Activated effector memory CD4-positive, alpha-beta T cell treated with anti-CD3 and anti-CD28 coated beads, Interleukin-2, amount 50 U/mL, for 16 hours (primary cell): Measurements from ENCODE around the gene CRISPLD2.

ENCODE experiments used
- DNase-seq: peaks from one replicate; pipeline ENCODE4 v3.0.0-alpha.2; 2020

Gene CRISPLD2, protein sequence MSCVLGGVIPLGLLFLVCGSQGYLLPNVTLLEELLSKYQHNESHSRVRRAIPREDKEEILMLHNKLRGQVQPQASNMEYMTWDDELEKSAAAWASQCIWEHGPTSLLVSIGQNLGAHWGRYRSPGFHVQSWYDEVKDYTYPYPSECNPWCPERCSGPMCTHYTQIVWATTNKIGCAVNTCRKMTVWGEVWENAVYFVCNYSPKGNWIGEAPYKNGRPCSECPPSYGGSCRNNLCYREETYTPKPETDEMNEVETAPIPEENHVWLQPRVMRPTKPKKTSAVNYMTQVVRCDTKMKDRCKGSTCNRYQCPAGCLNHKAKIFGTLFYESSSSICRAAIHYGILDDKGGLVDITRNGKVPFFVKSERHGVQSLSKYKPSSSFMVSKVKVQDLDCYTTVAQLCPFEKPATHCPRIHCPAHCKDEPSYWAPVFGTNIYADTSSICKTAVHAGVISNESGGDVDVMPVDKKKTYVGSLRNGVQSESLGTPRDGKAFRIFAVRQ

DNA sequence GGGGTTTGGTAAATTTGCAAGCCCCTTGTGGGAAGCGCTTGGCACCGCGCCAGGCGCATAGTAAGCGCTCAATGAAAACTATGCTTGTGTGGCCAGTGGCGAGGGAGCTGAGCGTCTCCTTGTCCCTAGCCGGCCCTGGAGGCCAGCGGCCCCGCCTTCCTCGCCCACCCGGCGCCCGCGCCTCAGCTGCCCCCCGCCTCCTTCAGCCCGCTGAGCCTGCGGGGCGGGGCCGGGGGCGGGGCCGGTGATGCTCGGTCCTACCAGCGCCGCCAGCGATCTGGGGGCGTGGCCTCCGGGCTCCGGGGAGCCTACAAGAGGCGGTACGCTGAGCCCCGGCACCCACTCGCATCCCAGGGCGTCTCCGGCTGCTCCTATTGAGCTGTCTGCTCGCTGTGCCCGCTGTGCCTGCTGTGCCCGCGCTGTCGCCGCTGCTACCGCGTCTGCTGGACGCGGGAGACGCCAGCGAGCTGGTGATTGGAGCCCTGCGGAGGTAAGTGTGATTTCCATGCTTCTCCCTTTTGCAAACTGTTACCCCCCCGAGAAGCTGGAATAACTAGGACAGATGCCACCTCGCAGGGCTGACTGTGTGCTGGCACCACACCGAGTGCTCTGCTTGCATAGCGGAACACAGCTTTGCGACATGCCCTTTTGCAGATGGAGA, at the start of gene CRISPLD2:
TSS of gene CRISPLD2 (plus strand) at position 342 of the 661 bp plus-strand sequence. CDS start 18,511 bp downstream, outside the sequence.
- DNase-seq: peak; percentile 94

DNA sequence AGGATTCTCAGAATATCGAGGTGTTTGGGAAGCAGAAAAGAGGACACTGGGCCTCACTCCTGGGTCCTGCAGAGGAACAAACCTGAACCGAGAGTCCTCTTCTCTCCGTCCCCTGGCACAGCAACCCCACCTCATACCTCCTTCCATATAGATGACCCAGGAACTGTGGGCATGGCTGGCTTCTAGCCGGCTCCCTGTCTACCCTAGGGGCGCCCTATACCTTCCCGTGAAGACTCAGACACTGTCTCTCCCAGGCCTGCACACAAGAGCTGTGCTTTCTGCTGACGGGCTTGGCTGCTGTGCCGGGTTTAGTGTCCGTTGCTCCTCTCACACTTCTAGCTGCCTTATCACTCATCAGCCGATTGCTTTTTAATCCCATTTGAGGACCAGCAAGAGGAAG, 46.5 kb upstream of the CRISPLD2 start:
- no peak for DNase-seq

DNA sequence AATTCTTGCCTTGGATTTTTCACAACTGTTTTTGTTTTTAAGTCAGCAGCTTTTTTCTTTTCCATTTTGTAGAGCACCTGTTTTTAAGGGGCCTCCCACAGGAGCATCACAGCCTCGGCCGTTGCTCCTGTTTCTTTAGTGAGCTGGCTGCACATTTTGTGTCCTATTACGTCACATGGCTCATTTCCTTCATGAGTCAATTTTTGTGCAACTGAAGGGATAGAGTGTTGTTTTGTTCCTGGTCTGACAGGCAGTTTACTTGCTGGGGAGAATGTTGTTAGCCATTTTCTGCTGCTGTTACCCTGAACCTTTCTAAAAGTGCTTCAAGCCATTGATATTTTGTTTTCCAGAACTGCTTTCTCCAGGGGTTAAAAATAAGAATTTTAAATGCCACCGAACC, 45.0 kb upstream of the CRISPLD2 start:
- no peak for DNase-seq

DNA sequence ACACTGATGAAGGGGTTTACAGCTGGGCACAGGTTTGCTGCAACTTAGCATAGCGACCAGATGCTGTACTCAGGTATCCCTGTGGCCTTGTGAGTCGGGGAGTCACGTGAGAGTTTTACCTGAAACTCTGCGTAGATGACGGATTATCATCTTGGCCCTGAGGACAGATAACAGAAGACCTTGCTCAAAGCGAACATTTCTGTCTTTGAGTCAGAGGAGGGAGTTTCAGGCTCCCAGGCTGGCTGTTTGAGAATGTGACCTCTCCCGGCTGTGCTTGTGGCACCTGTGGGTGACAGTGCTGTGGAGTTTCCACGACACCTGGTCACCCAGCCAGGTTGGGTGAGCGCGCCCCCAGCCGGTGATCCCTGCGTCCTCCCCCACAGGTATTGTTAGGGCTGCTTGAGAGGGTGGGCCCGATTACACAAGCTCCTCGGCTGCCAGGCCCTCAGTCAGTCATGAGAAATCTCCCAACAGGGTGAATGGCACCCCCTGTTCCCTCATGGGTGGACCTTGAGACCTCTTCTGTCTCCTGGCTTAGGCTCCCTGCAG, 44.4 kb upstream of the CRISPLD2 start:
- no peak for DNase-seq

DNA sequence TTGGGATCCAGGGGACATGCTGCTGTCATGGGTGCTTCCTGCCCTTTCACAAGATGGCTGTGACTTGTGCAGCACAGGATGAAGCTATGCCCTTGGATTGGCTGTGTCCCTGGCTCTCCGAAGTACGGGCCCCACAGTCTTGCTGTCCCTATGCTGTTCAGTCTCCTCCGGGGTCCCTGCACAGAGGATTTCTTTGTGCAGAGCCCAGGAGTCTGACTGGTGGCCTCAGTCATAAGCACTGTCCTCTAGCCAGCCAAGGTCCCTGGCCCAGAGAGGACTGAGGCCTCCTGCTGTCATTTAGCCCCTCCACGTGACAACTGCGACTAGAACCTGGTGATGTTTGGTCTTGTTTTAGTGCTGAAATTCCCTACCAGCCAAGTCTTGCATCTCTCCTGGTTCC, 42.4 kb upstream of the CRISPLD2 start:
- DNase-seq: no peak

DNA sequence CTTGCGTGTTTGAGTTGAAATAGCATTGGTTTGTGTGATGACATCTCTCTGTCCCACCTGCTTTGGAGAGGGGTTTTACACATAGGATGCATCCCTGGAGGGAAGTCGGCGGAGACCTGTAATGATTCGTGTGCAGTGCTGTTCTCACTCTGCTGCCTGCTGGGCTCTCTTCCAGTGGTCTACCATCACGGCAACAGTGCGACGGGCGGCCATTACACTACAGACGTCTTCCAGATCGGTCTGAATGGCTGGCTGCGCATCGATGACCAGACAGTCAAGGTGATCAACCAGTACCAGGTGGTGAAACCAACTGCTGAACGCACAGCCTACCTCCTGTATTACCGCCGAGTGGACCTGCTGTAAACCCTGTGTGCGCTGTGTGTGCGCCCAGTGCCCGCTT, 41.1 kb upstream of the CRISPLD2 start:
- DNase-seq: no peak

DNA sequence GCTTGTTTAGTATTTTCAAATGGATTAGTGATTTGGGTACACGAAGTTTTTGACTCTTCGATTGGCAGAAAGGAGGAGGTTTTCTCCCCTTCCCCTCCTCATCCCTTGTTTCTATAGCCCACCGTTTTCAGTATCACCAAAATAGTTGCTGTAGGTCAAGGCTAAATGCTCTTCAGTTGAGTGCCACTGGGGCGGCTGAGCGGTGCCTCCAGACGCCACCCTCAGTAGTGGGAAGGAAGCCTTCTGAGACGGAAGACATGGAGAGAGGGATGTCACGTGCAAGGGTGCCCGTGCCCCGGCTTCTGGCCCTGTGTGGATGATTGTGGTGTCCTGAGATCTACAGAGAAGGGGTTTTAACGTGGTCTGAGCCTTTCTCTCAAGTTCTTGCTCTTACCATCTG, 39.7 kb upstream of the CRISPLD2 start:
- no peak for DNase-seq

DNA sequence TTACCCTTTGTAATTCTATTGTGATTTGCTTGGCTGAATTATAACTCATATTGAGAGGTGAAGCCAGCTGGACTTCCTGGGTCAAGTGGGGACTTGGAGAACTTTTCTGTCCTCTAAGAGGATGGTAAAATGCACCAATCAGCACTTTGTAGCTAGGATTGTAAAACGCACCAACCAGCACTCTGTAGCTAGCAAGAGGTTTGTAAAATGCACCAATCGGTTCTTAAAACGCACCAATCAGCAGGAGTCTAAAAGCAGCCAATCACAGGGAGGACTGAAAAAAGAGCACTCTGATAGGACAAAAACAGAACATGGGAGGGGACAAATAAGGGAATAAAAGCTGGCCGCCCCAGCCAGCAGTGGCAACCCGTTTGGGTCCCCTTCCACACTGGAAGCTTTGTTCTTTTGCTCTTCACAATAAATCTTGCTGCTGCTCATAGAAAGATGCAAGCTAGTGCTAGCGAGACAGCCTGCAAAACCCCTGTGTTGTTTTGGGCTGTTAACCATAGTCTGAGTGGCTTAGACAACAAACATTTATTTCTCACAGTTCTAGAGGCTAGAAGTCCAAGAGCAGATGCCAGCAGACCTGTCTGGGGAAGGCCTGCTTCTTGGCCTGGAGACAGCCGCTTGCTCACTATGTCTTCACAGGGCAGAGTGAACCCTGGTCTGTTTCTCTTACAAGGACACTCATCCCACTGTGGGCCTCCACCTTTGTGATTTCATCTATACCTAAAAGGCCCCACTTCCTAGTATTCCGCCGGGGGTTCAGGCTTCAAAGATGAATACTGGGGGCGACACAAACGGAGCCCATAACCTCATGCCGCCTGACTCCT, 39.0 kb upstream of the CRISPLD2 start:
- DNase-seq: no peak

DNA sequence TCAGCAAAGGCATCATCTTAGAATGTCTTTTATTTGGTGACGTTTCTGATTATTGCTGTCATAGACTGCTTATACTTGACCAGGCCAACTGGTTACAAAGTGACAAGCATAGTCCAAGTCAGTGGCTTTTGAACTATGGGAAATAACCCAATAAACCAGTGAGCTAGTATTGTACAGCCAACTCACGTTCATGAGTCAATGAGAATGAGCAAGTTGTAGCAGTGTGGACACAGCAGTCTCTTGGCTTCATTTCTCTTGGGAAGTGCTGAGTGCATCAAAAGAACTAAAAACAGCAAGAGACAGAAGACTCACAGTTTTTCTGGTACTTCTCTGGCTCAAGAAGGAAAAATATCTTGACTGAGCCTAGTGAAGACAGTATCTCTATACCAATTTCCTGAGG, 36.9 kb upstream of the CRISPLD2 start:
- no peak for DNase-seq

DNA sequence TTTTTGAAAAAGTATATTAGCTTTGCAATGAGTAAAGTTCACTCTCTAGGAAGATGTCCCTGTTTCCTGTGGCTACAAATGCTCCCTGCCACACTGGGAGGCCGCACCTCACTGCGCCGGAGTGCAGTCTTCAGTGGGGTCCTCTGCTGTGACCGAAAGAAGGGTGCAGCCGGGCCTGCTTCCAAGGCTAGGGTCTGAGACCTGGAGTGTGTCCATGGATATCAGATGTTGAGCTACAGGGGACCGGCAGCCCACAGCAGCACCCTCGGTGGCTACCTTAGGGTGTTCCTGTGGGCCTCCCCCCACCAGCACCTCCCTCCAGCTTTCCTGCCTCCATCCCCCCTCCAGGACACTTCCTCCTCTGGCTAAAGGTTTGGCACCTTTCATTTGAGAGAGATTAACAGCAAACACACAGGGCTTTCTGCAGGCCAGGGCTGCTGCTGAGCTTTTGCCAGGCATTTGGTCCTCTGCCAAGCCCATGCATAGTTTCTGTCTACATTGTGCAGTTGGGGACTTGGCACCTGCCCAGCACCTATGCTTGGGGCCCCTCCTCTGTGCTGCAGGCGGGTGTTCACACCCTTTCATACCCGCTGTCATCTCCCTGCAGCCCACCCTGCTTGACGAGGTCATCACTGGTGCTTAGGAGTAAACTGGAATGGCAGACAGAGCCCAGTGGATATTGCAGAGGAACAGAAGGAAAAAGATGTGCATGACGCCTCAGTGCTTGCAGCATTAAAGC, 33.8 kb upstream of the CRISPLD2 start:
- DNase-seq: no peak

DNA sequence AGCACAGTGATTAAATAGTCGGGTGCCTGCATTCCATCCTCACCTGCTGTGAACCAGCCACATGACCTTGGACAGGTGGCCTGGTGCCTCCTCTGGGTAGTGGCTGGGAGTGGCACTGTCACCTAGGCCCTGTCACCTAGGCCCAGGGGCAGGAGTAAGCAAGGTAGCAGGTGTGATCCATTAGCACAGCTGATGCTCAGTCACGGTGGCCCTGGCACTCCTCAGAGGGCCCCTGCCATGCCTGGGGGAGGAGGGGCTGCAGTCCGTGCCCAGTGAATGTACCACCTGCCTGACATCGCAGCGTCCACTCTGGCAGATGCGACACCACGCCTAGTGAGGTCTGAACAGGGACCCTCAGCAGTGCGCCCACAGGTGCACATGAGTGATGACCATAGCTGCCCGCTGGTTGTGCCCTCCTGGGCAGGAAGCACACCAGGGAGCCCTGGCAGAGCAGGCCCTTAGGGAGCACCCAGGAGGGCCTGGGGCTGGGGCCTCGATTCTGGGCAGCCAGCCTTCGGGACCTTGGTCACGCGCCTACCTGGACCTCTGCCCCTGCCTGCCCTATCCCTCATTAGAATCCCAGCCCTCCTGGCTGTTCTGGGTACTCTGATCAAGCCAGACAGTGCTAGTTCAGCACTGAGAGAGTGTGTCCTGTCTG, 33.1 kb upstream of the CRISPLD2 start:
- DNase-seq: no peak

DNA sequence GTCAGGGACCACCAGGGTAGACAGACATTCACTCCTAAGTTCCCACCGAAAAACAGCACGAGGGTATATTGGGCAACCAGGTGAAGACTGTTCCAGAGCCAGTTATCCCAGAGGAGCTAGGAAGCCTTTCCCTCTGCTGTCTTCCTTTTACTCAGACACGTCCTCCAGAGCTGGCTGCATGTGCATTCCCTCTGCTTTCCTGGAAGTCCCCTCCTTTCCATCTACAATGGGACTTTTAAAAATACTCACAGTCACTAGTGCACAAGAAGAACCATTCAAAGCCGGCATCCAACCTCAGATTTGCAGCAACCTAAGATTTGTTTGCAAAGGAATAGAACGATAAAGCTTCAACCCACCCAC, 32.5 kb upstream of the CRISPLD2 start:
- no peak for DNase-seq

DNA sequence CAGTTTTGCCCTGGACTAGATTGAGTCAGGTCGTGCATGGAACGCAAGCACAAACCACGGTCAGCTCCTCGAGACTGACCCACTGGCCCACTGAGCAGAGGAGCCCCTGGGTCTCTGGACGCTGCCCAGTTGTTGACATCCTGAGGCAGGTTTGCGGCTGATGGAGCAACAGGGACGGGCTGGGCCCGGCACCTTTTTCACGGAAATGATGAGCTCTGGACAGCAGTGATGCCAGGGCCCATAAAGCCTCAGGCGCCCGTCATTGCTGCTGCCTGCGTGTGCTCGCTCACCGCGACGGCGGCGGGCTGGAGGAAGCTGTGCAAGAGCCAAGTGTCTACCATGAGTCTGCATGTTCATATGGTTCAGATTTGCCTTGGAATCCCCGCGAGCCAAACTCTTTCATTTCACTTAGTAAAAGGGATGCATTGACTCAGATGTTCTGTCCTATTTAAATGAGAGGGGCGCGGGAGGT, 30.8 kb upstream of the CRISPLD2 start:
- no peak for DNase-seq

DNA sequence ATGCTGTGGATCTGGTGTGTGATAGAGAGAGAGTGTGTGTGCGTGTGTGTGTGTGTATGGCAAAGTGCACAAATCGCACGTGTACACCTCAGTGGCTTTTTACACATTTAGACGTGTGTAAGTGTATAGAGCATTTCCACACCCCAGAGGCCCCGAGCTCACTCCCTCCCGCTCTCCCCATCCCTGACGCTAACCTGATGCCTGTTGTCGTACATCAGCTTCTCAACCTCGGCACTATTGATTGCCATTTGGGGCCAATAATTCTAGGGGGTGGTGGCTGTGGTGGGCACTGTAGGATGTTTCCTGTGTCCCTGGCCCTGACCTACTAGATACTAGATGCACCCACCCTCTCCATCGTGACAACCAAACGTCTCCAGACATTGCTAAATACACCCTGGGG, 30.4 kb upstream of the CRISPLD2 start:
- no peak for DNase-seq

DNA sequence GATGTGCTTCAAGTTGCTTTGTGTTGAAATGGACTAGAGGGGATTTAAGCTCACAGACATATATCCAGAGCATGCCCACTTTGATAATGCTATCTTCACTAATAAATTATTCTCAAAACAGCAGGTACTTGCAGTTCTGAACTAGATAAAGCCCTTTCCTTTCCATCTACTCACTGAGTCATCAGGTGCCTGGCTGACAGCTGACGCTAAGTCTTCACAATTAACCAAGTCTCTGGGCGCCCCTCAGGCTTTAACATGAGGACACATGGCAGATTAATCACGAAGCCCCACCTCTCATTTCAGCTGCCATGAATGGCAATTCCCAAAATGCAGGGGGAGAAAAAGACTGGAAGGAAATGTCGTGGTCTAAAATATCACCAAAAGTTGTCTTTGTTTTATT, 29.5 kb upstream of the CRISPLD2 start:
- DNase-seq: no peak

DNA sequence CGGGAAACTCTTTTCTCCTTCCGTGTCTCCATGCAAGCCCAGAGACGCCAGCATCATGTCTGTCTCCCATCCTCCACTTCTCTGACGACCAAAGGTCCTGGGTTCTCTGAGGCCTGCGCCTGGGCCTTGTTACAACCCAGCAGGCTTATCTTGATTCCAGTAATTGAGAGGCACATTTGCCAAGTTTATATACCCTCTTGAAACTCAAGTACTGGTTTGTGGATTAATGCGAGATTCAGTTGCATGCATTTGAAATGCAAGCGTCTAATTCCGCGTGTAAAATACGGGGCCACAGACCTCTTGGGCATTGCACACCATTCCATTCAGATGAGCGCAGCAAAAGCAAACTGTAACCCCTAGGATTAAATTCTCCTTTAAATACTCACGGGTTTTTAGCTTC, 28.7 kb upstream of the CRISPLD2 start:
- no peak for DNase-seq

DNA sequence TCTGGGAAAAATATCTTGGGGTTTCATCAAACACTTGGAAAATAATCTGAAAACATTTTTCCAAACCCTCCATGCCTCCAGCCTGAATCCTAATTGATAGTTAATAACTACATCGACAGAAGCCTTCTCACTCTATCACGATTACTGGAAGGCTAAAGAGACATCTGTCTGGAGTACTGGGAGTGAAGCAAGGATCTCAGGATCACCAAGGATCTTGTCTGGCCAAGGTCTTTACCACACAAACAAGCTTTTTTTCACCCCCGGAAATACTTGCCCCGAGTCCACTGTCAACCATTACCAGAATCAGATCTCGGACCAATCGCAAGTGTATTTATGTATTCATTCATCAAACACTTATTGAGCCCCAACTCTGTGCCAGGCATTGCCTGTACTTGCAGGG, 28.3 kb upstream of the CRISPLD2 start:
- DNase-seq: no peak

DNA sequence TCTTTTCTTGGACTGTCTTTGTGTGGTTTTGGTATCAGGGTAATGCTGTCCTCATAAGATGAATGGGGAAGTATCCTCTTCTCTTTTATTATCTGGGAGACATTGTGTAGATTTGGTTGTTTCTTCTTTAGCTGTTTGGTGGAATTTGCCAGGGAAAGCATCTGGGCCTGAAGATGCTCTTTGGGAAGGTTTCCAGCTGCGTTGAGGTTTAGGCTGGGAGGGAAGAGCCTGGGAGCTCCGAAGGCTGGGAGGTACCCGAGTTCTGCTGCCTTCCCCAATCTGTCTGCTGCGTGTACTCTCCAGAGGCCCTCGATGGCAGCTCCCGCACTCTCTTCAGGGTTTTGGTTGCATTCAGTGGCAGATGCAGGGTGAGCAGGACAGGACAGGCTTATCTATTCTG, 25.6 kb upstream of the CRISPLD2 start:
- DNase-seq: no peak

DNA sequence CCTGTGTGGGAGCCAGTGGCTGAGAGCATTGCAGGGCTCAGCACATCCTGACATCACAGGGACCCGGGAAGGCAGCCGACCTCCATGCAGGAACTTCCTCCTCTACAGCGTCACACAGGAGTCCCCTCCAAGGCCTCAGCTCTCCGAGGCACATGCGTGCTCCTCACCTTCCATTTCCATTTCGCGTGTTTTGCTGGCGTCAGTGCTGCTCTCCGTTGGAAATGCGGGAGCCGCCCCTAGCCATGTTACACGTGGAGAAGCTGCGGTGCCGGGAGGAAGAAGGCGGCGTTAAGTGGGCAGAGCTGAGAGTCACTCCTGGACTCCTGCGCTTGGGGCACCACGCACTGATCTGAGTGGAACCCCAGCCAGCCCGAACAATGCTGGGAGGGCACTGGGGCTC, 25.2 kb upstream of the CRISPLD2 start:
- no peak for DNase-seq

DNA sequence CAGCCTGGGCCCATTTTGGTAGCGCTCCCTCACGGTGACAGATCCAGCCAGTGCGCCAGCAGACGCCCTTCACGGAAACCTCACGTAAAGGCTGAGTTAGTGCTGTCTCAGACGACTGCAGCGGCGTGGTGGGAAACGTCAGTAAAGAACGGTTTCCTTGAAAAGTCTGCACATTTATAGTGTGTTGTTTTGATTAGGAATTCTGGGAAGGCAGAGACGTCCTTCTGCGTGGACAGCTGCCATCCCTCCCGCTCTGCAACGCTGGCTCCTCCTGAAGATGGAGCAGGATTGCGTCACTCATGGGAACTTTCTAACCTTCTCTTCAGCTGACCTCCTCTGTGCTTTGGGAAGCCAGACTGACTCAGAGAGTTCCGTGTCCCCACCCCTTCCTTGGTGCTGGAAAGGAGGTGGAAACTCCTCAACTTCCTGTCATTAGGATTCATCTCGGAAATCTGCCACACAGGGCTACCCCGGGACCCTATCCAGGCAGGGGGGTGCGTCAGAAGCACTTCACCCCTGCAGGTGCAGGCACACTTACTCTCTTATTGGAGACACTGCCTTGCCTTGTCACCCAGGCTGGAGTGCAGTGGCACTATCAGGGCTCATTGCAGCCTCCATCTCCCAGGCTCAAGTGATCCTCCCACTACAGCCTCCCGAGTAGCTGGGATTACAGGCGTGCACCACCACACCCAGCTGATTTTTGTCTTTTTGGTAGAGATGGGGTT, 24.3 kb upstream of the CRISPLD2 start:
- no peak for DNase-seq
